MG63 (cell line): ENCODE measurements around the gene ADGRB2. TPM values are rescaled to one million over a fixed set of nuclear protein-coding genes. Genes with fewer than 3 reads are reported as not detected.
"Not testable (repeated sequence)": the region's sequence is repeated elsewhere in the genome, so short reads cannot be mapped to it uniquely, and the experiment has no call there.

Experiments
- DNase-seq: peaks from one replicate; pipeline ENCODE4 v3.0.0-alpha.2; 2020
- H3K27me3 ChIP-seq: fragments of 250-450 bp; sonication (Bioruptor Pico); 2 replicates; pipeline ENCODE4 v1.5.1; 2020; ENCODE audit warnings: mild to moderate bottlenecking, moderate library complexity
- H3K36me3 ChIP-seq: fragments of 250-450 bp; sonication (Bioruptor Pico); 2 replicates; pipeline ENCODE4 v1.5.1; 2020; ENCODE audit warnings: mild to moderate bottlenecking, moderate library complexity
- H3K4me3 ChIP-seq: fragments of 250-450 bp; sonication (Bioruptor Pico); 2 replicates; pipeline ENCODE4 v1.5.1; 2020; ENCODE audit warnings: mild to moderate bottlenecking, moderate library complexity
- H3K9me3 ChIP-seq: fragments of 250-450 bp; sonication (Bioruptor Pico); 2 replicates; pipeline ENCODE4 v1.5.1; 2020; ENCODE audit warnings: mild to moderate bottlenecking, moderate library complexity
- total RNA-seq: library from RNA; depleted of rRNA; stranded (reverse); fragments of >200 nt; shearing (Covaris generic); gene quantifications from 2 replicates; pipeline ENCODE4 v1.2.3, GENCODE V29; 2014; ENCODE audit warnings: low replicate concordance

ADGRB2 gene
- total RNA-seq, 1 experiment from 2014 or later: 8.5 TPM

DNA sequence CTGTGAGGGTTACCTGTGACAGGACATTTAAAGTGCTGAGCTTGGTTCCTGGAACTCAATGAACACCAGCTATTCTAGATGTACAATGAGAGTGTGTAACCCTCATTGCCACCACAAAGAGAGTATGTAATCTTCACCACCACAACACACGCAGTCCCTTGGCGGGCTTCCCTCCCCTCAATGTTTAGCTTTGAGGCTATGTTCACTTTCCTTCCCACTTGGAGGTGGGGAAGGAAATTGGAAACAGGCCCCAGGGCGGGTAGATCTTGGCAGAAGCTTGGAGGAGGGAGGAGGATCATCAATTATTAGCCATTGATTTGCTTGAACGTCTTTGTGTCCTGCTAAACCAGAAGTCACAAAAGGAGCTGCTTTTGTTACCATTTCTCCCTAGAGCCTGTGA is 52.1 kb downstream of the ADGRB2 start:
- Histone ChIP-seq H3K9me3 (no peaks in the 10 kb centered on the region), H3K36me3 (no peaks in the 10 kb centered on the region), H3K27me3 (no peaks in the 10 kb centered on the region), H3K4me3 (no peak overlapping the region)
- peak; percentile 67 for DNase-seq

DNA sequence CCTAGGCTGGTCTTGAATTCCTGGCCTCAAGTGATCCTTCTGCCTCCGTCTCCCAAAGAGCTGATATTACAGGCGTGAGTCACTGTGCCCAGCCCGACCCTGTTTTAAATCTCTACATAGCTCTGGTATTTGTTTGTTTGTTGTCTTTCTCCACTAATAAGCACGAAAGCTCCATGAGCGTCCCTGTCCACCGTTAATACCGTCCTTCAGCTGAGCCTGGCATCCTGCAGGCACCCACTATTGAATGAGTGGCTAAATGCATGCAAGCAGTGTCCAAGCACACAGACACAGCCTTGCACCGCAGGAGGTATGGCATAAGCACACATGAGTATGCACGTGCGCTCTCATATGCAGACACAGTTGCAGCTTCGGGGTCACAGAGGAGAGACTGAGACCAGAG is 55.8 kb downstream of the ADGRB2 start:
- Histone ChIP-seq H3K4me3 (no peak overlapping the region), H3K9me3 (no peaks in the 10 kb centered on the region), H3K36me3 (no peaks in the 10 kb centered on the region), H3K27me3 (no peaks in the 10 kb centered on the region)
- peak; percentile 72 for DNase-seq

DNA sequence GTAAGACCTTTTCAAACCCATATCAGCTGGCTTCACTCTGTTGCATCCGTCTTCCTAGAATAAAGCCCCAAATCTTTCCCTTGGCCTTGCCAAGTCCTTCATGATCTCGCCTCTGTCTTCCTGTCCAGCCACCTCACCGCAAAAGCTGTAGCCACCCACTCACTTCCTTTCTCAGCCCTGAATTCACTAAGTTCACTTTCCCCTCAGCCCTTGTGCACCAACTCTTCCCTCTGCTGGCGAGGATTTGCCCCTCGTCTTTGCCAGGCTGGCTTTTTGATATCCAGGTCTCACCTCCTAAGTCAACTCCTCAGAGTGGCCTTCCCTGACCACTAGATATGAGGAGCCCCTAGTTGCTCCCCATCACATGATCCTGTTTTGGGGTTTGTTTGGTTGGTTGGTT is 56.4 kb downstream of the ADGRB2 start:
- no peaks in the 10 kb centered on the region for H3K9me3 ChIP-seq
- no peaks in the 10 kb centered on the region for H3K27me3 ChIP-seq
- peak; percentile 85 for DNase-seq
- no peak overlapping the region for H3K4me3 ChIP-seq
- H3K36me3 ChIP-seq: no peaks in the 10 kb centered on the region

DNA sequence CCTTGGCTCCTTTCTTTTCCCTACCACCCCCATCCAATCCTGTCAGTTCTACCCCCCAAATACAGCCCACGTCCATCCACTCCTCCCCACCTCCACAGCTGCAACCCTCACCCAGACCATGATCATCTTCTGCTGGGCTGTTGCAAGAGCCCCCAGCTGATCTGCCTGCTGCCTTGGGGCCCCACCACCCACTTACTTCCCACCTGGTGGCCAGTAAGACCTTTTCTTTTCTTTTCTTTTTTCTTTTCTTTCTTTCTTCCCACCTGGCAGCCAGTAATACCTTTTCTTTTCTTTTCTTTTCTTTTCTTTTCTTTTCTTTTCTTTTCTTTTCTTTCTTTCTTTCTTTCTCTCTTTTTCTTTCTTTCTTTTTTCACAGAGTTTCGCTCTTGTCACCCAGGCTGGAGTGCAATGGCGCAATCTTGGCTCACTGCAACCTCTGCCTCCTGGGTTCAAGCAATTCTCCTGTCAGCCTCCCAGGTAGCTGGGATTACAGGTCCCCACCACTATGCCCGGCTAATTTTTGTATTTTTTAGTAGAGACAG is 57.0 kb downstream of the ADGRB2 start:
- not testable (repeated sequence) for H3K4me3 ChIP-seq, H3K36me3 ChIP-seq, H3K9me3 ChIP-seq, DNase-seq, H3K27me3 ChIP-seq

DNA sequence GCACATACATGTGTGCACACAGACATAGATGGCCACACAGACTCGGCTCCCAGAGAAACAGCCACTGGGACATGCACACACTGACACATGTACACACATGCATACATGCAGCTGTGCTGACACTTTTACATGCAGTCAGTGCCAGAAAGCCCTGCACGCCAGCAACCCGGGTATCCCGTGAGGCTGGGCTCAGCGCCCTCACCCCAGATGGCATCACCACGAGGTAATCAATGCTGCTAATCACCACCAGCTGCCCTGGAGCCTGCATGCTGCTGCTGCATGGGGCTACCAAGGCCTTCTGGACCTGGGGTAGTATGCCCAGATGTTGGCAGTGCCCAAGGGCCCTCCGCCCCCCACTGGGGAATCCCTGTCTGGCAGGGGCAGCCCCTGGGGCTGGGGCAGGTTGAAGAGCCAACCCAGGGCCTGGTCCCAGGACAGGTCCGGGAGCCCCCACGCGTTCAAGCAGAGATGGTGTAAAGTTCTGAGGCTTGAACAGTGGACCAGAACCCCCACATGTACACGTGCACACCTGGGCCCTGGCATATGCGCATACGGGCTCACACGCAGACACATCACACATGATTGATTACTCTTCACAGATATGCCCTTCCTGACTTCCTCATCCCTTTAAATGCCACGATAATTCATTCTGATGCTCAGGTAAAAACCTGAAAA is 57.6 kb downstream of the ADGRB2 start:
- DNase-seq: peak; percentile 61
- peaks cover 5% of the 10 kb centered on the region; the same call in 1 of the 2 replicates for H3K36me3 ChIP-seq
- no peak overlapping the region for H3K4me3 ChIP-seq
- H3K27me3 ChIP-seq: no peaks in the 10 kb centered on the region
- H3K9me3 ChIP-seq: no peaks in the 10 kb centered on the region

DNA sequence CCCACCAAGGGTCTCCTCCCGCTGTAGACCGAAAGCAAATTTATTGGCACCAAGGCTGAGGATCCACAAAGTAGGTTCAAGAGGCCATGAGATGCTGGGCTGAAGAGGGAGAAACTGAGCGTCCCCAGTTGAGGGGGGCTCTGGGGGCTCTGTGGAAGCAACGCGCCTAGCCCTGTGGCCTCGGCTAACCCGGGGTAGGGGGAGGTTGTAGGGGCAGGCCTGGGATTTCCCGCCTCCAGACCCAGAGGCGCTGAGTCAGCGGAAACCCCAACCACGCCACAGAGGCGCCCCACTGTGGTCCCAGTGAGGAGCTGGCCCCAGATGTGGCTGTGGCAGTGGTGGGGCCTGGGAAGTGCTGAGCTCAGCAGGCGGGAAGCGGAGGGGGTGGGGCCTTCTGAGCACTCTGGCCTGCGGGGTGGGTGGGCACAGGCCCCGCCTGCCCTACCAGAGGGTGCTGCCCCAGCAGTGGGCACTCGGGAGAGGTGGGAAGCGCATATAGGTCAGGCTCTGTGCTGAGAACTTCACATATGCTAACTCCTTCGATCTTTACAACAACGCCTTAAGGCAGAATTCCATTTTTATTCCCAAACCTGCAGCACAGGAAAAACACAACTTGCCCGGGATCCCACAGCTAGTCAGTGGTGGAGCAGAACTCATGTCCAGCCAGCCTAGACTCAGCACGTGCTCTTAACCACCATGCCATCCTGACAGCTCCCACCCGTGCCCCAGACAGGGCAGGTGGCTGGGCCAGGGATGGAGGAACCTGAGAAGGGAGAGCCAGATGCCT is 58.9 kb downstream of the ADGRB2 start:
- H3K4me3 ChIP-seq: peak overlapping the region; percentile 67
- DNase-seq: peak; percentile 81
- no peaks in the 10 kb centered on the region for H3K27me3 ChIP-seq
- peaks cover 9% of the 10 kb centered on the region for H3K36me3 ChIP-seq
- H3K9me3 ChIP-seq: no peaks in the 10 kb centered on the region

DNA sequence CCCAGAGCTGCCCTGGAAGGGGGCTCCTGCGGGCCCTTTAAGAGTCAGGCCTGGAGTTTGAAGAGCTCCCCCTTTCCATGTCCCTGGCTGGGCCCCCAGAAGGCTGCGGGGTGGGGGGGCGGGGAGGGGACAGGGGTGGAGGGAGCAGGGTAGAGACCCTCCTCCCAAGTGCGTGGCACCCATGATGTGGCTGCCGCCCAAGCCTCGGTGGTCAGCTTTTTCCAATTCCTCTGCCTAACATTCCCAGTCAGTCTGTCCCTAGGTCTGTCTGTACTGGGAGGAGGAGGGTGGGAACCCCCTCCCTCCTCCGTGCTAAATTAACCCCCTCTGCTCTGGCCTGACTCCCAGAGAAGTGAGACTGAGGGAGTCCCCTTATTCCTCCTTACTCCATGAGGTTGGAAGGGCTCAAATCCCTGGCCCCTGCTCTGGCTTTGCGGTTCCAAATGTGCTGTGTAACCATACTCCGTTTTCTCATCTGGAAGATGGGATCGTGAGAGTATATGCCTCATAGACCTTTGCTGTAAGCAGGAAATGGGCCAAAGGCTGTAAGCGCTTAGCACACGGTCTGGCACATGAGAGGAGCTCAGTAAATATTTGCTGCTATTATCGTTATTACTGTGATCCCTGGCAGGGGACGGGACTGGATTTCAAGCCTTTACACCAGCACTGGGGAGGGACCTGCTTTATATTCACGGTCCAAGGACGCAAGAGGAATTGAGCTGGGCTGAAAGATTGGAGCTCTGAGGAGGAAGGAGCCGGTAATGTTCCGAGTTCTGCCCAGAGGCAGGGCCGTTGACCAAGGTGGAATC is 59.7 kb downstream of the ADGRB2 start:
- no peaks in the 10 kb centered on the region for H3K9me3 ChIP-seq
- peak; percentile 77 for DNase-seq
- H3K36me3 ChIP-seq: peaks cover 17% of the 10 kb centered on the region
- no peaks in the 10 kb centered on the region for H3K27me3 ChIP-seq
- H3K4me3 ChIP-seq: peak overlapping the region; percentile 67

DNA sequence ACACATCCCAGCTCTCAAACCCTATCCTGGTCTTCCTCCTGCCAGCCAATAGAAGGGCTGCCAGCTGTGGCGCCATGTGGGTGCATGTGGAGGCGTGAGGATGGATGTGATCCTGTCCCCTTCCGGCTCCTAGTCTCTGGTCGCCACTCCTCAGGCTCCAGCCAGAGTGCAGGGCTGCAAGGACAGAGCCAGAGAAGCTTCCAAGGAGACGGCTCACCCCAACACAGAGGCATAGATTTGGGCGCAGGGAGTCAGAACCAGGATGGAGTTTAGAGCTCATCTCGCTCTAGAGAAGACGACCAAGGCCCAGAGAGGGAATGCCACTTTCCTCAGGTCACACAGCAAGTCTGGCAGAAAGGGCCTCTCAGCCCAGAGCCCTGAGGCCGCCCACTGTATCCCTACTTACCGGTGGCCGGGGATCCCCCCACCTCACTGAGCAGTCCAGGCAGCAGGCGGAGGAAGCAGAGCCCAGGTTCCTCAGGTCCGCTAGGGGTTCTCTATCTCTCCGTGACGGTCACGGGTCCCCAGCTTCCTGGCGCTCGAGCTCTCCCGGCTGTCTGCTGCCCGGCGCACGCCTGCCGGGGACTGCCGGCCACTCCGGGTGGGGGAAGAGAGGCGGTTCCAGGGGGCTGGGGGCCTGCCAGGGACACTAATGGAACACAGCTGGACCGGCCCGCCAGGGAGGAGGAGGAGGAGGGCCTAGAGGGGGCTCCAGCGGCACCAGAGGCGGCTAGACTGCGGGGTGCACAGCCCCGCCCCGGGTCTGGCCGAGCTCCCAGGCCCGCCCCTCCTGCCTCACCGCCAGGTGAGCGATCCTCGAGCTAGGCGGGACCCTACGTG is 60.5 kb downstream of the ADGRB2 start, which contains the start of gene COL16A1:
TSS of gene COL16A1 (minus strand) at position 587 of the 840 bp plus-strand sequence. CDS start 1,824 bp downstream, outside the sequence.
- no peaks in the 10 kb centered on the region for H3K27me3 ChIP-seq
- peak within 1 kb of the TSS; percentile 67 for H3K4me3 ChIP-seq
- H3K36me3 ChIP-seq: peaks cover 26% of the 10 kb centered on the region
- H3K9me3 ChIP-seq: no peaks in the 10 kb centered on the region
- peak; percentile 90 for DNase-seq

DNA sequence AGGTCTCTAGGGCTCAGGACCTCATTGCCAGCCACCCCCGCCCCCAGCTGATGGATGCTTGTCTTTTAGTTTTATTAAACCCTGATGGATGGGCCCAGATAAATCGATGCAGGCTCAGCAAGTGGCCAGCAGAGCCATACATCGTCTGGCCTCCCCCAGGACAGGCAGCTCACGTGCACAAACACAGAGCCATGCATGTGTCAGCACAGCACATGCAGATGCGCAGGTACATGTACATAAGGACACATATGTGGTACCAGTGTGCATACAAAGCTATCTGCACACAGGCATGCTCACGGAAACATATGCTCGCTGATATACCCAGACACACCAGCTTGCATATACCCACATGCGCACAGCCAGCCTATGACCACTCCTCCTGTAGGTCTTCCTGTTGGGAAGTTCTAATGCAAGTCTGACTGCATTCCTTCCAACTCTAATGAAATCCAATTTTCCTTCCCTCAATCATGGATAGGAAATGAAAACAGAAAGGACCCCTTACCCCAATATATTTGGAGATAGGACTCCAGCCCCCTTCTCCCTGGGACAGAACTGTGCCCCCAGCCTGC is 61.2 kb downstream of the ADGRB2 start:
- H3K27me3 ChIP-seq: no peaks in the 10 kb centered on the region
- peak overlapping the region; percentile 67 for H3K4me3 ChIP-seq
- H3K9me3 ChIP-seq: no peaks in the 10 kb centered on the region
- peaks cover 33% of the 10 kb centered on the region for H3K36me3 ChIP-seq
- DNase-seq: peak; percentile 29

DNA sequence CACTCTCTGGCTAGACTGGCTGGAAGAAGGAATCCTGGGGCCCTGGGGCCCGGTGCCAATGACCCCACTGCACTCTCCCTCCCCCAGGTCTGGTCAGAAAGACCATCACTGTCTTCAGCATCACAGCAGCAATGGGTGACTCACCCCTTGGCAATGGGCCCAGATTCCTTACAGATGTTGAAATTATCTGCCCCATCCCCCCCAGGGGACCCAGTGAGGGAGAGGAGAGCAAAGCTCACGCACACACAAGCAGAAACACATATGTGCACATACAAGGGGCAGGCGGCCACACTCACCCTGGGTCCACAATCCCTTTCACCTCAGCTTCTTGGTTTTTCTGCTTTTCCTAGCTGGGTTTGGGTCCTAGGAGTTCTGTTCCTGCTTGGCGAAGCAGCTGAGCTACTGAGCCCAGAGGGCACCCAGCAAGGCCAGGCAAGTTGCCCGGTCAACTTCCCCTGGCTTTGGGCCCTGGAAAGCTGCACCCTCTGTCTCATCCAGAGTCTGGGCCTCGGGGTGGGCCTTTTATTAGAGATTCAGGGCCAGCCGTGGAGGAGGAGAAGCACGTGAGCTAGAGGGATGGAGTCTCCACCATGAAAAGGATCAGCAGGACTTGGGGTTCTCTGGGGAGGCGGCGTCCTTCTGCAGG is 62.9 kb downstream of the ADGRB2 start:
- DNase-seq: peak; percentile 97
- peak overlapping the region; percentile 67 for H3K4me3 ChIP-seq
- no peaks in the 10 kb centered on the region for H3K9me3 ChIP-seq
- no peaks in the 10 kb centered on the region for H3K27me3 ChIP-seq
- peaks cover 49% of the 10 kb centered on the region for H3K36me3 ChIP-seq

DNA sequence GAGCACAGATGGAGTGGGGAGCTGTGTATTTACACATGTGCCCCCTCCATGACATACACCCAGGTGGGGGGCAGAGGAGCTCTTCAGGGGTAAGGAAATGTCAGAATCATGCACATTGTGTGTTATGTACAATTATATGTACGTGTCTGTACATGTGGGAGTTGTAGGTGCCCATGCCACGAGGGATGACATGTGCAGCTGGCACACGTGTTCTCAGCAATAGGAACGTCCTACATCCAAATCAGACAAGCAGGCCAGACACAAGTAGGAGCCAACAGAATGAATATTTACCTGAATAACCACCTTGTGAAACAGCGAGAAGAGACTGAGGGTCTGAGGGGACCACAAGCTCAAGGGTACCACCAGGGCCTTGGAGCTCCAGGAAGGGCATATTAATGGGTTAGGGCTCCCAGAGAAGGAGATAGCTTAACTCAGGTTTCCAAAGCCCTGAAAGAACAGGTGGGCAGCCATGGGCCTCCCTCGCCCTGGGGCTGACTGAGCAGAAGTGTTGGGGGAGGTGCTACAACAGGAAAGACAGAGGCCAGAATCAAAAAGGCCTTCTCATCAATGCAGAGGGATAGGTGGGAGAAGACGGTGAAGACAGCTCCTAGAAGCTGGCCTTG is 63.6 kb downstream of the ADGRB2 start:
- H3K9me3 ChIP-seq: no peaks in the 10 kb centered on the region

DNA sequence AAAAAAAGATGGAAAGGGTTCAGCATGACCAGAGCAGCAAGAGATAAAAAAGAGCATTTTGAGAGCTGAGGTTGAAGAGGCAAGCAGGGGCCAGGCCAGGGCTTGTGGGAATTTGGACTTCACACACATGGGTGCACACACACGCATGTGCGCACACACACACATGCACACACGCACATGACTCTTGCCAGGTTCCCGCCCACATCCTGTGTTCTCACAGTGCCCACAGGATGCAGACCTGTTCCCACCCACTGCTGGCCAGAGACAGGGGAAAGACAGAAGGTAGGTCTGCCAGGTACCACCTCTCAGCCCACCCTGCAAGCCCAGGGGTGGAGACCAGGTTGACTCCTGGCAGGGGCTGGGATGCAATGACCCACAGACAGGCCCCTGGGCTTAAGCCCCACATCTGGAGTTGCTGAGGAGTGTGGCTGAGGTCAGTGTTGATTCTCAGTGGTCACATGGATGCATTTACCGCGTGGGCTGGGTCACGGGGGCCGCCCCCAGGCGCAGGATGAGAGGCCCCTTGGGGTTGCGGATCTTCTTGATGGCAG is 64.7 kb downstream of the ADGRB2 start:
- Histone ChIP-seq H3K4me3 (no peak overlapping the region), H3K9me3 (no peaks in the 10 kb centered on the region), H3K36me3 (peaks cover 59% of the 10 kb centered on the region), H3K27me3 (no peaks in the 10 kb centered on the region)
- DNase-seq: no peak

More for the DNA sequence above, 63.6 kb downstream of the ADGRB2 start:
- Histone ChIP-seq H3K27me3 (no peaks in the 10 kb centered on the region), H3K36me3 (peaks cover 50% of the 10 kb centered on the region), H3K4me3 (no peak overlapping the region)
- DNase-seq: no peak

DNA sequence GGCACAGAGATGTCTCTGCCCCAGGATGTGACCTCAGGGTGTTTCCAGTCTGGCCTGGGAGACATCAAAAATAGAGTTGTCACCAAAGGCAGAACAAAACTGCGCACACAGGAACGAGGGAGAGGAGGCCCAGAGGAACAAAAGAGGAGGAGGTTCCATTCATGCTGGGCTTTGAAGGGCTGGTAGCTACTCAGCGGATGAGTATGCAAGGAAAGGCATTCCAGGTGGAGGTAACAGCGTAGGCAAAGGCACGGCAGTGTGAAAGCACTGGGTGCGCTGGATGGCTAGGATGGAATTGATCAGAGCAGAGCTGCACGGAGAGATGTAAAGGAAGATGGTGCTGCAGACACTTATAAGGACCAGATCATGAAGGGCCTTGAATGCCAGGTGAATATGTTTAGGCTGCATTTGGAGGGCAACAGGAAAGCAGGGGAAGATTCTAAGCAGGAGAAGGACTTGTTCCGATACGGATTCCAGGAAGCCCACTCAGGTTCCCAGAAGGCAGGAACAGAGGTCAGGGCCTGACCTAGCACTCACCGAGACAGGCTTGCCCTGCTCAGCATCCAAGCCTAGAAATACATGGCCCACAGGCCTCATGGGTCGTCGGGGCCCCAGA is 66.7 kb downstream of the ADGRB2 start:
- Histone ChIP-seq H3K4me3 (no peak overlapping the region), H3K27me3 (no peaks in the 10 kb centered on the region), H3K9me3 (no peaks in the 10 kb centered on the region), H3K36me3 (peaks cover 76% of the 10 kb centered on the region)
- no peak for DNase-seq

DNA sequence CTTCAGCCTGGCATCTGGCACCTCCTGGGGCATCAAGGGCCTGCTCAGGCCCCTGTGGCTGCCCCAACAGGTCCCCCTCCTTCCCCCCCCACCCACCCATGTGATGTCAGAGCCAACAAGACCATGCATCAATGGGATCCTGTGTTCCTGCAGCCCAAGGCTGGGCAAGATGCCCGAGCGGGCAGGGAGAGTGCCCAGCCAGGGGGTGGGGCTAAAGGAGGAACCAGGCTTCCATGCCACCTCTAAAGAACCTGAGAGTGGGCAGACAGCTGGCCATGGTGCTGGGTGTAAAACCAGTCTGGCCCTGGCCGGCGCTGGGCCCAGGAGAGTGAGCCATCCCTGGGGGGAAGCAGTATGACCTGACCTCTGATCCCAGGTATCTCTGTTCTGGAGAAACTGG is 67.9 kb downstream of the ADGRB2 start:
- Histone ChIP-seq H3K9me3 (no peaks in the 10 kb centered on the region), H3K36me3 (peaks cover 72% of the 10 kb centered on the region), H3K4me3 (no peak overlapping the region), H3K27me3 (no peaks in the 10 kb centered on the region)
- DNase-seq: no peak
